AG09309 (cell line): Measurements from ENCODE around the gene MAGEA9.
A peak's percentile ranks its signal among the peaks of the same experiment; 100 is the strongest.

Experiments
- DNase-seq: peaks from one replicate; pipeline ENCODE4 v3.0.0-alpha.2; 2010; ENCODE audit warnings: low read depth
- H3K4me3 ChIP-seq: 2 replicates; pipeline ENCODE4 v1.5.1; 2011; ENCODE audit warnings: mild to moderate bottlenecking, low read depth, low read length, moderate library complexity; ENCODE audit not compliant: control insufficient read depth
- TF ChIP-seq, protein P1 (sequence below): IDR thresholded peaks from 2 replicates; pipeline ENCODE4 v1.5.1; 2011; ENCODE audit warnings: mild to moderate bottlenecking, low read depth, low read length, inconsistent platforms; ENCODE audit not compliant: insufficient read depth, control insufficient read depth; ENCODE audit errors: missing control alignments

The MAGEA9 gene

DNA sequence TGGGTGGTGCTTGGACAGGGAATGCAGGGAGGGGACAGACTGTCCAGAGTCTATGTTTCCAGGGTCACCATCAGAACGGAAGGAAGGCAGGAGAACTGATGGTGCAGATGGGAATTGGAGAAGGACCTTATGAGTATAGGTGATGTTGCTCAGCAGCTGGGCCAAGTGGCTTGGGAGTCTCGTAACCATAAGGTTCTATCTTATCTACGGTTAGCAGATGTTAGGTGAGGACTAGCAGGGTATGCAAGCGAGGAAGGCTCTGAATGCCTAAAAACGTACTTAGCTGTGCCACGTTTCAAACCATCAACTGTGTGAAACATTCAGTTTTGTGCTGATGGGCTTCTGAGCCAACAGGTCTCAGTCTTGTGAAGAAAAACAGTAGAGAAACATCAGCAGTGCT is 22.4 kb downstream of the MAGEA9 start:
- no peak overlapping the region for H3K4me3 ChIP-seq
- DNase-seq = no peak
- TF ChIP-seq, protein P1, sequence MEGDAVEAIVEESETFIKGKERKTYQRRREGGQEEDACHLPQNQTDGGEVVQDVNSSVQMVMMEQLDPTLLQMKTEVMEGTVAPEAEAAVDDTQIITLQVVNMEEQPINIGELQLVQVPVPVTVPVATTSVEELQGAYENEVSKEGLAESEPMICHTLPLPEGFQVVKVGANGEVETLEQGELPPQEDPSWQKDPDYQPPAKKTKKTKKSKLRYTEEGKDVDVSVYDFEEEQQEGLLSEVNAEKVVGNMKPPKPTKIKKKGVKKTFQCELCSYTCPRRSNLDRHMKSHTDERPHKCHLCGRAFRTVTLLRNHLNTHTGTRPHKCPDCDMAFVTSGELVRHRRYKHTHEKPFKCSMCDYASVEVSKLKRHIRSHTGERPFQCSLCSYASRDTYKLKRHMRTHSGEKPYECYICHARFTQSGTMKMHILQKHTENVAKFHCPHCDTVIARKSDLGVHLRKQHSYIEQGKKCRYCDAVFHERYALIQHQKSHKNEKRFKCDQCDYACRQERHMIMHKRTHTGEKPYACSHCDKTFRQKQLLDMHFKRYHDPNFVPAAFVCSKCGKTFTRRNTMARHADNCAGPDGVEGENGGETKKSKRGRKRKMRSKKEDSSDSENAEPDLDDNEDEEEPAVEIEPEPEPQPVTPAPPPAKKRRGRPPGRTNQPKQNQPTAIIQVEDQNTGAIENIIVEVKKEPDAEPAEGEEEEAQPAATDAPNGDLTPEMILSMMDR = no peak

DNA sequence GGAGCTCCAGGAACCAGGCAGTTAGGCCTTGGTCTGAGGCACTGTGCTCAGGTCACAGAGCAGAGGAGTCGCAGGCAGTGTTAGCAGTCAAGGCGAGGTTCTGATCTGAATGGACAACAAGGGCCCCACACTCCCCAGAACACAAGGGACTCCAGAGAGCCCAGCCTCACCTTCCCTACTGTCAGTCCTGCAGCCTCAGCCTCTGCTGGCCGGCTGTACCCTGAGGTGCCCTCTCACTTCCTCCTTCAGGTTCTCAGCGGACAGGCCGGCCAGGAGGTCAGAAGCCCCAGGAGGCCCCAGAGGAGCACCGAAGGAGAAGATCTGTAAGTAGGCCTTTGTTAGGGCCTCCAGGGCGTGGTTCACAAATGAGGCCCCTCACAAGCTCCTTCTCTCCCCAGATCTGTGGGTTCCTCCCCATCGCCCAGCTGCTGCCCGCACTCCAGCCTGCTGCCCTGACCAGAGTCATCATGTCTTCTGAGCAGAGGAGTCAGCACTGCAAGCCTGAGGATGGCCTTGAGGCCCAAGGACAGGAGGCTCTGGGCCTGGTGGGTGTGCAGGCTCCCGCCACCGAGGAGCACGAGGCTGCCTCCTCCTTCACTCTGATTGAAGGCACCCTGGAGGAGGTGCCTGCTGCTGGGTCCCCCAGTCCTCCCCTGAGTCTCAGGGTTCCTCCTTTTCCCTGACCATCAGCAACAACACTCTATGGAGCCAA is 26.2 kb downstream of the MAGEA9 start:
- no peak for DNase-seq
- H3K4me3 ChIP-seq = no peak overlapping the region
- TF ChIP-seq, protein P1 = no peak

- no peak for DNase-seq
- no peak overlapping the region for H3K4me3 ChIP-seq
- TF ChIP-seq, protein P1 = no peak
Measured at GRCh38 chrX:149818652-149819051, 36.9 kb downstream of the MAGEA9 start.

- H3K4me3 ChIP-seq = no peak overlapping the region
- TF ChIP-seq, protein P1 = no peak
- no peak for DNase-seq
Measured at GRCh38 chrX:149819371-149819770, 37.6 kb downstream of the MAGEA9 start.

DNA sequence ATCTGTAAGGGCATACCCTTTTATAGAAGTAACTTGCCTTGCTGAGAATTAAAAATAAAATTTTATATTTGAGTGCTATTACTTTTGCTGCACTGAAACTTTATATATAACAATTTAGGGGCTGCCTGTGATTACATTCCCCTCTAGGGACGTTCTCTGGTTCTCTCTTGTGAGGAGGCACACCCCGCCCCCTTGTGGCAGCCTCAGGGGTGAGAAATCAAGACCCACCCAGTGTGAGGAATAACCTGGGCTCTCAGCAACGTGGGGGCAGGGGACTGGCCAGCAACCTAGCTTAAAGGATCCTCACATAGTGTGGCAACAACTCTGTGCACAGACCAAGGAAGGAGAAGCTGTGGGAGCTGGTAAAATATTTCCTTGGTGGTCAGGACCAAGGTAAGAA is 43.7 kb downstream of the MAGEA9 start:
- TF ChIP-seq, protein P1 = peak; percentile 30
- DNase-seq = no peak
- no peak overlapping the region for H3K4me3 ChIP-seq

- H3K4me3 ChIP-seq = no peak overlapping the region
- TF ChIP-seq, protein P1 = no peak
- no peak for DNase-seq
Measured at GRCh38 chrX:149827254-149827653, 45.5 kb downstream of the MAGEA9 start.
